Retinal pigment epithelial cell (primary cell): Measurements from ENCODE around the gene MIB2.

ENCODE experiments used
- DNase-seq: peaks from one replicate; pipeline ENCODE4 v3.0.0-alpha.2; 2010; ENCODE audit warnings: low read depth
- H3K4me3 ChIP-seq: 2 replicates; pipeline ENCODE4 v1.5.1; 2011; ENCODE audit warnings: mild to moderate bottlenecking, low read length, control low read depth, moderate library complexity
- CTCF ChIP-seq: conservative IDR thresholded peaks from 2 replicates; pipeline ENCODE4 v1.5.1; 2011; ENCODE audit warnings: low read depth, low read length, control low read depth, inconsistent platforms

MIB2 gene

DNA sequence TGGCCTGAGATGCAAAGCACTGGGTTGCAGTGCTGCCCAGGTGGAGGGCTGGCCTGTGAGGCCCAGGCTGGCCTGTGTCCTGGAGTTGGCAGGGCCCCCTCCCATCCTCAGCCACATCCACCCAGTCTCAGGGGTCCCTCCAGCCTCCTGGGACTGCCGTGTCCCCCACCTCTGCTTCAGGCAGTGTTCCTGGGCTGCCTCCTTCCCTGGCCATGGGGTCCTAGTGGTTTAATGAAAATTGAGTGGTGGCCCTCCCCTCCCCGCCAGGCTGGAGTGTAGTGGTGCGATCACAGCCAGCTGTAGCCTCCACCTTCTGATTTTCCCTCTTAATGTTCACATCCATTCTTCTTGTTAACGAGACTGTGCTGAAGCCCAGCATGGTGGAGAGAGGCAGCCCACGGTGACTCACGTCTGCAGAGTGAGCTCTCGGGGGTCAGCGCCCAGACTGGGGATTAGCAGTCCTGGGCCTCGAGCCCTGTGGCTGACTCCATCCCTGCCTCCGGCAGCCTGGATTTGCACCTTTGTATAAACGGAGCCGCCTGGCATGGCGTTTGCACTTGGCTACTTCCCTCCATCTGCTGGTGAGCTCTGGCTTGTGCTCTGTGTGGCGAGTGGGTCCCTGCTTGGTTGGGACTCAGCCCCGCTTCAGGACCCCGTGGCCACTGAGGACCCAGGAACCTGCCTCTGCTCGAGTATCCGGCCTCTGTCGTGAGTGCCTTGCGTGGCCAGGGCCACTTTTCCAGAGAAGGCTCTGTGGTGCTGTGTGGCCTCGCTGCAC lies 6.9 kb downstream of the MIB2 start:
- TF ChIP-seq CTCF: peak; percentile 8
- peak; percentile 81 for DNase-seq
- no peak overlapping the region for H3K4me3 ChIP-seq

GRCh38 chr1:1622788-1623094 lies 7.4 kb downstream of the MIB2 start:
- no peak for TF ChIP-seq CTCF
- no peak for DNase-seq

DNA sequence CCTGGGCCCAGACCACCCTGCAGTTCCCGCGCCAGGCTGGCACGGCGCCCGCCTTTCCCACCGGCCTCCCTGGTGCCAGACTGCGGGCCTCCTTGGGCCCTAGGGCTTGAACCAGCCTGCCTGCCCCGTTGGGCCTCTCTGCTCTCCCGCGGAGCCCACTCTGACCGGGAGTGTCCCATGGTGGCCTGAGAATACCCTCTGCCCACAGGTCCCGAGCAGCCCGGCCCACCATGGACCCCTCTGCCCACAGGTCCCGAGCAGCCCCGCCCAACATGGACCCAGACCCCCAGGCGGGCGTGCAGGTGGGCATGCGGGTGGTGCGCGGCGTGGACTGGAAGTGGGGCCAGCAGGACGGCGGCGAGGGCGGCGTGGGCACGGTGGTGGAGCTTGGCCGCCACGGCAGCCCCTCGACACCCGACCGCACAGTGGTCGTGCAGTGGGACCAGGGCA lies 7.9 kb downstream of the MIB2 start:
- TF ChIP-seq CTCF: no peak
- no peak for DNase-seq
- no peak overlapping the region for H3K4me3 ChIP-seq

More at GRCh38 chr1:1622788-1623094, 7.4 kb downstream of the MIB2 start:
- no peak overlapping the region for H3K4me3 ChIP-seq

DNA sequence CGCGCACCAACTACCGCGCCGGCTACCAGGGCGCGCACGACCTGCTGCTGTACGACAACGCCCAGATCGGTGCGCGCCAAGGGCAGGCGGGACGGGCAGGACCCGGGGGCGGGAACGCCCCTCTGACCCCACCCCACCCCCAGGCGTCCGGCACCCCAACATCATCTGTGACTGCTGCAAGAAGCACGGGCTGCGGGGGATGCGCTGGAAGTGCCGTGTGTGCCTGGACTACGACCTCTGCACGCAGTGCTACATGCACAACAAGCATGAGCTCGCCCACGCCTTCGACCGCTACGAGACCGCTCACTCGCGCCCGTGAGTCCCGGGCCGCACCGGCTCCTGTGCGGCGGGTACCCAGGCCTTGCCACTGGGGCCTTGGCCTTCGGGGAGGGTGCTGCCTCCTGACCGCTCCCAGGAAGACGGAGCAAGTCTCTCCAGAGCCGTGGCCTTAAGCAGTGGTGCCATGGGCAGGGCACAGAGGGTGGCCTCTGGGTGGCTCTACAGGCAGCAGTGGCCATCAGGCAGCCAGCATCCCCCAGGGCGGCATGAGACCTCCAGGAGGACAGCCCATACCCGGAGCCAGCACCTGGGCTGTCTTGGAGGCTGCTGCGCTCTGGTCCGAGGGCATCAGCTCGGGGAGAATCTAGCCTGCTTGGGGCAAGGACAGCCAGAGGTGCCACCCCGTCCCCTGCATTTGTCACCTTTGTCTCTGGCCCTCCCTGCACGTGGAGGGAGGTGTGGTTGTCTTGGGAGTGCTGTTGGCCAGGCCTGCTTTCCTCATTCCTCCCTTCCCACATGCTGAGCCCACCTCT lies 8.5 kb downstream of the MIB2 start:
- DNase-seq: no peak
- TF ChIP-seq CTCF: no peak
- H3K4me3 ChIP-seq: no peak overlapping the region

DNA sequence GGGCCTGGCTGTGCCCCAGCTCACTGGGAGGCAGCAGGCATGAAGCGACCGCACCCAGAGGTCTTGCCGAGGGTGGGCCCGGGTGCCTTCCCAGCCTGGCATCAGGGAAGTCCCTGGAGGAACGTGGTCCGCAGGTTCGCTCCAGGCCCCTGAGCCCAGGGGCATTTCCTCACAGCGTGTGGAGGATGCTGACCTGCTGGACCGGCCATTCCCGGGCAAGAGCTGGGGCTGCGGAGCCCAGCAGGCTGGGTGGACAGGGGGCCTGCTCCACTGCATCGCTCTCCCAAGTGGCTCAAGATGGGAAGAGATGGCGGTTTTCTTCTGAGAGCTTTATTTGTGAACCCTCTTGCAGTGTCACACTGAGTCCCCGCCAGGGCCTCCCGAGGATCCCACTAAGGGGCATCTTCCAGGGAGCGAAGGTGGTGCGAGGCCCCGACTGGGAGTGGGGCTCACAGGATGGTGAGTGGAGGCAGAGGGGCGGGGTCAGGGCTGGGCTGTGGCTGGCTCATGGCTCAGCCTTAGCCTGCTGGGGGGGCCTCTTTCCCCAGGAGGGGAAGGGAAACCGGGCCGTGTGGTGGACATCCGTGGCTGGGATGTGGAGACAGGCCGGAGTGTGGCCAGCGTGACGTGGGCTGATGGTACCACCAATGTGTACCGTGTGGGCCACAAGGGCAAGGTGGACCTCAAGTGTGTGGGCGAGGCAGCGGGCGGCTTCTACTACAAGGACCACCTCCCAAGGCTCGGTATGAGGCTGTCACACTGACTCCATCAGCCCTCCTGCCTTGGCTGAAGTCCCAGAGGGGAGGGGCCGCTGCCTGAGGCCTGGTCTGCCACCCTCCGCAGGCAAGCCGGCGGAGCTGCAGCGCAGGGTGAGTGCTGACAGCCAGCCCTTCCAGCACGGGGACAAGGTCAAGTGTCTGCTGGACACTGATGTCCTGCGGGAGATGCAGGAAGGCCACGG lies 9.4 kb downstream of the MIB2 start:
- no peak for DNase-seq
- H3K4me3 ChIP-seq: no peak overlapping the region
- no peak for TF ChIP-seq CTCF

DNA sequence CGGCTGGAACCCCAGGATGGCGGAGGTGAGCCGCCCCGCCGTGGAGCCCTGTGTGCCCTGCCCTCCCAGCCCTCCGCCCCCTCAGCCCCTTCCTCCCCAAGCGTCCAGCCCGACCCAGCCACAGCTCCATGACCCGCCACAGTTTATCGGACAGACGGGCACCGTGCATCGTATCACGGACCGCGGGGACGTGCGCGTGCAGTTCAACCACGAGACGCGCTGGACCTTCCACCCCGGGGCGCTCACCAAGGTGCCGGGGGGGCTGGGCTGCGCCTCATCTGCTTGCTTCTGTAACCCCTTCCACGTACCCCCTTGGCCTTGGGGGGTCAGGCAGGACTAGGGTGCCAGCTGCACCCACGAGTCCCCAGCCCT lies 10.1 kb downstream of the MIB2 start:
- no peak for TF ChIP-seq CTCF
- H3K4me3 ChIP-seq: no peak overlapping the region
- no peak for DNase-seq
